Mononuclear cell (primary cell): ENCODE data around the gene RASAL1. TPM values are rescaled to one million over a fixed set of nuclear protein-coding genes. Genes with fewer than 3 reads are reported as not detected.

Experiments used
- H3K27me3 ChIP-seq: 2 replicates; pipeline ENCODE4 v1.6.0; 2011; ENCODE audit warnings: low read length, control low read depth; ENCODE audit not compliant: insufficient read depth
- H3K4me1 ChIP-seq: 2 replicates; pipeline ENCODE4 v1.5.1; 2011; ENCODE audit warnings: mild to moderate bottlenecking, low read length, control low read depth; ENCODE audit not compliant: insufficient read depth
- H3K4me3 ChIP-seq: 2 replicates; pipeline ENCODE4 v1.5.1; 2011; ENCODE audit warnings: mild to moderate bottlenecking, low read length, moderate library complexity
- H3K9me3 ChIP-seq: 2 replicates; pipeline ENCODE4 v1.5.1; 2011; ENCODE audit warnings: low read depth, mild to moderate bottlenecking, control low read depth, low read length
- total RNA-seq: library from RNA; depleted of rRNA; stranded (reverse); fragments of >200 nt; gene quantifications from one replicate; pipeline ENCODE4 v1.2.3, GENCODE V29; 2012

The RASAL1 gene
- total RNA-seq, 1 donor = 0.10 TPM

DNA sequence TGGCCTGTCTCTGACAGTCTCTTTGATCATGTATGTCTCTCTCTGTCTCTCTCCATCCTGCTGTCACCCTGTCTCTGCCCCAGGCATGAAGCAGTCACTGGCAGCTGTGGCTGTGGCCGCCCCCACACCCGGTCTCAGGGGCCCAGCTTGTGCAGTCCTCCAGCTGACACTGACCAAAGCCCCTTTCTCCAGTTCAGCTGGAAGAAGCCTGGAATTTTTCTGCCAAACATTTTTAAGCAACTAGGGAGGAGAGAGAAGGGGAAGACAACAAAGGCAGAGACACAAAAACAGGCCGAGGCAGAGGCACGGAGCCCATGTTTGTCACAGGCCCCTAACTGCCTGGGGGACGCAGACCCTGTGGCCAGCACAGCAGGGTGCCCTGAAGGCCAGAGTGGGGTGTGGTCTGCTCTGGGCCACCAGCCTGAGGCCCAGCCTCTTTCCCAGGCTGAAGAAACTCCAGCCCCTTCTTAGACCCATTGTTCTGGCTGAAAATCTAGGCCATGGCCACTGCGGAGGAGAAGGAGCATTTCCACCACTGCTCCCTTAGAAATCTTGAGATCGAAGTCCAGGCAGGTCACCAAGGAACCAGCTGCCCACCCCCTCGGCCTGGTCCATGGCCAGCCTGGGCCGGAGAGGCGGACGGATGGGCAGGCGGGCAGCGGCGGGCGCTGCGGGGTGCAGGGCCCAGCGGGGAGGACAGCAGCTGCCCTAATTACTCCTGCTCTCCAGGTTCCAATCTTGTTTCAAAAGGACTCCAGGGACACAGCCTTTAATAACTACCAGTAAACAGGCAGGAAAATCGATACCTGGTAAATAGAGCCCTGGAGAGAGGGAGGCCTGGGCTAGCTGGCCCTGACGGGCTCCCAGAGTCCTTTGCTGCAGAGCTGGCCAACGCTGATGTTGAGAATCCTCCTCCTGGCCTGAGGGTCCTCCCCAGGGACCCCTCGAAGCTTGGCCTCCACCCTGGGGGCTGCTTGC, 64.1 kb downstream of the RASAL1 start:
- no peak overlapping the region for H3K4me3 ChIP-seq
- H3K4me1 ChIP-seq = peaks cover 44% of the 10 kb centered on the region
- H3K9me3 ChIP-seq = no peaks in the 10 kb centered on the region

DNA sequence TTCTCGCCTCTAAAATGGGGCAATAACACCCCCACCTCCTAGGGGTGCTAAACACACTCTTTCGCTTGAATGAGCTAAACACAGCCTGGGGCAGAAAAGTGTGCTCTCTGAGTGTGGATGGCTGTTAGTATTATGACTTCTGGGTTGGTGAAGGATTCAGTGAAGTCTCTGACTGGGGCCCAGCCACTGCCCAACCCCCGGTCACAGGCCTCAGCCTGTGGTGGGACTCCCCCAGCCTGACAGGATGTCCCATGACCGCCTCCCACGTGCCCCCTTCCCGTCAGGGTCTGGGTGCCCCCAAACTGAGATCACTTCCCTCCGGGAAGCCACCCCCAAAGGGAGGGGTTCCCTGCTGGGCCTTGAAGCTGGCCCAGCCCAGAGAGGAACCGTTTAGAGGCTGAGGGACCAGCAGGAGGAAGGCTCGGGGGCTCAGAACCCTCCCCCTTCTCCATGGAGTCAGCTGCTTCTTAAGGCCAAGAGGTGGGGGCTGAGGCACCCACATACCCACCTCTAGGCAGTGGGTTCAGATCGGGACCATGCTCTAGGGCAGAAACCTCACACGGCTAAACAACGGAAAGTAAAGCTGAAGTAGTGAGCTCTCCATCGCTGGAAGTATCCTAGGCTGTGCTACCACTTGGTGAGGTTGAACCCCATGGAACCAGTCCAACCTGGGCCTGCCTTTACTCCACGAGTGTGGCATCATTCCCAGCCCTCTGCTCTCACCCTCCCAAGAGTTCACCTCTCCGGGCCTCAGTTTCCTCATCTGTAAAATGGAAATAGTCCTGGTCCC, 65.2 kb downstream of the RASAL1 start:
- Histone ChIP-seq H3K4me1 (peaks cover 41% of the 10 kb centered on the region), H3K9me3 (no peaks in the 10 kb centered on the region), H3K27me3 (no peaks in the 10 kb centered on the region), H3K4me3 (no peak overlapping the region)

More for the DNA sequence above, 64.1 kb downstream of the RASAL1 start:
- no peaks in the 10 kb centered on the region for H3K27me3 ChIP-seq

DNA sequence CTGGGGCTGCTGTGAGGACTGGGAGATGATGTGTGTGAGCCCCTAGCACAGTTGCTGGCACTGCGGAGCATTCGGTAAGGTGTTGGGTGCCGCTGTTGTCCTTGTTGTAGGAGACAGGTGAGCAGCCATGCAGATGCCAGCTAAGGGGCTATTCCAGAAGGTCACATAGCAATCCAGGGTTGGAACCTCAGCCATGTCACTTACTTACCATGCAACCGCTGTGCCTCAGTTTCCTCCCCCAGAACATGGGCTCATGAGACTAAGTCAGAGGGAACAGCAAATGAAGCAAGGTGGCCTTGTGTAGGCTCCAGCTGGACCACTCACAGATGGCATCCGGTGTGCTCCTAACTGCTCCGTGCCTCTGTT, 65.8 kb downstream of the RASAL1 start:
- H3K4me3 ChIP-seq = no peak overlapping the region
- H3K4me1 ChIP-seq = peaks cover 41% of the 10 kb centered on the region
- no peaks in the 10 kb centered on the region for H3K27me3 ChIP-seq
- H3K9me3 ChIP-seq = no peaks in the 10 kb centered on the region

DNA sequence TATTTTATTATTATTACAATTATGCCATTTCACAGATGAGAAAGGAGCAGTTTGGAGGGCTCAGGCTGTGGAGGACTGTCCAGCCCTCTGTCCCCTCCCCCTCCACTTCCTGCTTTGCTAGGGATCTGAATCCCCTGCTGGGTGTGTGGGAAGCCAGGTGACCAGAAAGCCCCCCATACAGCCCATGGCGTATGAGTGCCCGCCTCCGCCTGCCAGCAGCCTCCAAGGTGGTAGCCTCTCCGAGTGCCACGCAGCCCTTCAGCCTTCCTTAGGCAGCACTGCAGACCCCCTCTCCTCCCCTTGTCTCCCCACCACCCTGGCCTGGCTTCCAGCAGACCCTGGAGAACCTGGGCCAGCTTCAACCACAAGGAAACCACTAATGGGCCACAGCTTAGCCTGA, 66.4 kb downstream of the RASAL1 start:
- peaks cover 39% of the 10 kb centered on the region for H3K4me1 ChIP-seq

DNA sequence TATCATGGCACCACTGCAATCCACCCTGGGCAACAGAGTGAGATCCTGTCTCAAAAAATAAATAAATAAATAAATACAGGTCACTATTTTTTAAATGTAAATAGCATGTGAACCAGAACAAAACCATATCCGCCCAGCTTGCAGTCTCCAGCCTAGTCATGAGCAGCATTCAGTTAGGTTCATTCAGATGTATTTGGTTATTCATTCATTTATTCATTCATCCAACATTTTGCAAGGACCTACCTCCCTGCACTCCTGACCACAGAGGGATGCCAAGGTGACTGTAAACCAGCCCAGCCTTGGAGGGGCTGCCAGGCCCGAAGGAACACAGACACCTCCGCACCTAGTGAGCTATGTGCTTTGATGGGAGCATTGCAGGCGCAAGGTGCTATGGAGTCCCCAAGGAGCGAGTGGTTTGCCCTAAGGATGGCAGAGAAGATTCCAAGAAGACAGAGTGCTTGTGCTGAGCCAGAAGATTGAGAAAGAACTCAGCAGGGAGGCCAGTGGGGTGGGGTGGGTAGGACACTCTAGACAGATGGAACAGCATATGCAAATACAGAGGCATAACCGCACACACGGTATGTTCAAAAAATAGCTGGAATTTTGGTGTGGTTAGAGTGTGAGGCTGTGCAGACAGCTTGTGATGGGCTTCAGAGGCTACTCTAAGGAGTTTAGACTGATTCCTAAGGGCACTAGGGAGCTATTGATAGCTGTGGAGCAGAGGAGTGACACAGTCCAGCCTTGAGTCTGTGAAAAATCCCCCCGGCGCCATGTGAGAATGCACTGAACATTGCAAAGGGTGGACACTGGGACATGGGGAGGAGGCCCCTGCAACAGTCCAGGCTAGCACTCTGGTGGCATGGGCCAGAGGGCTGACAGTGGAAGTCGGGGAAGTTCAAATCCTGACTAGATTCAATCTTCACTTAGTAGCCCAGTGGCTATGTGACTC, 67.3 kb downstream of the RASAL1 start:
- Histone ChIP-seq H3K27me3 (no peaks in the 10 kb centered on the region), H3K4me1 (peaks cover 43% of the 10 kb centered on the region), H3K4me3 (no peak overlapping the region), H3K9me3 (no peaks in the 10 kb centered on the region)

More for the DNA sequence above, 66.4 kb downstream of the RASAL1 start:
- no peaks in the 10 kb centered on the region for H3K27me3 ChIP-seq
- H3K4me3 ChIP-seq = no peak overlapping the region
- H3K9me3 ChIP-seq = no peaks in the 10 kb centered on the region

DNA sequence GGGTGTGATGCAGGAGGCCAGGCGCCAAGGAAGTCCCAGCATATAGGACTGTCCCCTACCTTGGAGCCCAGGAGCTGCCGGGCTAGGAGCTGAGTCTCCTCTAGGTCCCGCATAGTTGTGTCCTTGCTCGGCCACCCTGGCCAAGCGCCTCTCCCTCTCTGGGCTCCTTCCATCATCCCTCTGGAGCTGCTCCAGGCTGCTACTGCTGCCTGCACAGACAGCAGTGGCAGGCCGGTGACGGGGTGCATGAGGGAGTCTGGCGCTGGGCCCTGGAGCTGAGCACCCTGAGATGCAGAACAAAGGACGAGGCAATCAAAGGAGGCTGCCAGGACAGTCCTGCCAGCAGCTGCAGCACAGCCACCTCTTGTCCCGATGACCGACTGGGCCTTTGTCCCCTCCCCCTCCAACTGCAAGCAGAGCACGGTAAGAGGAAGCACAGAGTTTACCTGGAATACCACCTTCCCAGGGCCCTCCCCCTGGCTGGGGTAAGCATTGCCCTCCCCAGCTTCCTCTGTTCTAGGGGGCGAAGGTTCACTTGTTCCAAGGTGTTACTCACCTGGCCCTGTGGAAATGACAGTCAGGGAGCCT, 68.7 kb downstream of the RASAL1 start:
- Histone ChIP-seq H3K27me3 (no peaks in the 10 kb centered on the region), H3K9me3 (no peaks in the 10 kb centered on the region), H3K4me1 (peaks cover 49% of the 10 kb centered on the region), H3K4me3 (no peak overlapping the region)

DNA sequence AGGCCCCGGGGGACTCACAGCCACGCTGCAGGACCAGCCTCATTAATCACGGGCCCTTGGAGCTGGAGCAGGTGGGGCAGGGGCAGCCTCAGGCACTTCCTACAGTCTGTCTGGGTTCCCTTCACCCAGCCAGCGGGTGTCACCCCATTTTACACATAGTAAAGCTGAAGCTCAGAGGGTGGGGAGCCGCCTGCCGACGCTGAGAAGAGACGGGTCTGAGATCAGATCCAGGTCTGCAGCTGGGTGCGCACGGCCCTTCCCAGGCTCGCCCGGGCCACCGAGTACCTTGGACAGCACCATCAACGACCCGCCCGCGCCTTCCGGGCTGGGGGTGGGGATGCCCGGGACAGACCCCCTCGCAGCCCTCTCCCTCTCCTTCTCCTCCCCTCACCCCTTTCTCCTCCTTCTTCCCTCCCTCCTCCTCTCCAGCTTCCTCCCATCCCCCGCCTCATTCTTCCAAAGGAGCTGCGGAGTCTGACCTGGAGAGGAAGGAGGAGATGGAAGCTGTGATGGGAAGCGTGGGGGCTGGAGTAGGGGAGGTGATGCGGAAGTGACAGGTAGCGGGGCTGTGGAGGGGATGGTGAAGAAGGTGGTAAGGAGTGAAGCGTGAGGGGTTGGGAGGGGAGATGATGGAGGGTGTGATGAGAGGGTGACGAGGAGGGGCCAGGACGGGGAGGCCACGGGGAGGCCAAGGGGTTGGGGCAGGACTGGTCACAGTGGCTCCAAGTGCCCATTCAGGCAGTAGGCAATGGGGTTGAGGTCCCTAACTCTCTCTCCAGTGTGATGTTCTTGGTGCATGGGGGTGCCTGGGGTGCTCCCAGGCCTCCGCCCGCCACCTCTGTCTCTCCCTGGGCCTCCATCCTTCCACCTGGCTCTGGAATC, 70.2 kb downstream of the RASAL1 start:
- H3K4me3 ChIP-seq = no peak overlapping the region
- H3K27me3 ChIP-seq = no peaks in the 10 kb centered on the region
- no peaks in the 10 kb centered on the region for H3K9me3 ChIP-seq
- H3K4me1 ChIP-seq = peaks cover 51% of the 10 kb centered on the region

DNA sequence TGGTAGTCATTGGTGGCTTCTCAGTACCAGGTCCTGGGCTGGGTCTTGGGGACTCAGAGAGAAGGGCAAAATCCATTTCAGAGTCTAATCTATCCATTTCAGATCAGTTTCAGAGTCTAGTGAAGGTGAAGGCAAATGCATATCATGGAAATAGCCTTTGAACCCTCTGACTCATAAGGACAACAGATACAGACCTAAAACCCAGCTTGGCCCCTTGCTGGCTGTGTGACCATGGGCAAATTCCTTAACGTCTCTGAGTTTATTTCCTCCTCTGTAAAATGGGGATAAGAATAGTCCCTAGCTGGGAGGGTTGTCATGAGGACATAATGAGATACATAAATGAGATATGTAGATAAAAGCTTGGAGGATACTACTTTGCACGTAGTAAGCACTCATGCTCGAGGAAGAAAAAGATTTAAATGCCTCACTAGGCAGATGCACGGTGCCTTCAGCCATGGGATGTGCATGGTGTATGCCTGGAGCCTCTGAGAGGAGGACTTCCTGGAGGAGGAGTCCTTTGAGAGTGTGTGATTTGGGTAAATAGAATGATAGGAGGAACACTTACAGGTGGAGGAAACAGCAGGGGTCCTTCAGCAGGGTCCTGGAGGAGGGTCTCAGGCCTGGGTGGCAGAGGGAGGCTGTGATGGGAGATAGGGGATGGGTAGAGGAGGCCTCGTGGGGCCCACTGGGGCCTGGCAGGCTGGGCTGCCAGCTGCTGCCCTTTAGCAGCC, 71.0 kb downstream of the RASAL1 start:
- no peaks in the 10 kb centered on the region for H3K27me3 ChIP-seq
- peaks cover 45% of the 10 kb centered on the region for H3K4me1 ChIP-seq
- no peak overlapping the region for H3K4me3 ChIP-seq
- no peaks in the 10 kb centered on the region for H3K9me3 ChIP-seq

DNA sequence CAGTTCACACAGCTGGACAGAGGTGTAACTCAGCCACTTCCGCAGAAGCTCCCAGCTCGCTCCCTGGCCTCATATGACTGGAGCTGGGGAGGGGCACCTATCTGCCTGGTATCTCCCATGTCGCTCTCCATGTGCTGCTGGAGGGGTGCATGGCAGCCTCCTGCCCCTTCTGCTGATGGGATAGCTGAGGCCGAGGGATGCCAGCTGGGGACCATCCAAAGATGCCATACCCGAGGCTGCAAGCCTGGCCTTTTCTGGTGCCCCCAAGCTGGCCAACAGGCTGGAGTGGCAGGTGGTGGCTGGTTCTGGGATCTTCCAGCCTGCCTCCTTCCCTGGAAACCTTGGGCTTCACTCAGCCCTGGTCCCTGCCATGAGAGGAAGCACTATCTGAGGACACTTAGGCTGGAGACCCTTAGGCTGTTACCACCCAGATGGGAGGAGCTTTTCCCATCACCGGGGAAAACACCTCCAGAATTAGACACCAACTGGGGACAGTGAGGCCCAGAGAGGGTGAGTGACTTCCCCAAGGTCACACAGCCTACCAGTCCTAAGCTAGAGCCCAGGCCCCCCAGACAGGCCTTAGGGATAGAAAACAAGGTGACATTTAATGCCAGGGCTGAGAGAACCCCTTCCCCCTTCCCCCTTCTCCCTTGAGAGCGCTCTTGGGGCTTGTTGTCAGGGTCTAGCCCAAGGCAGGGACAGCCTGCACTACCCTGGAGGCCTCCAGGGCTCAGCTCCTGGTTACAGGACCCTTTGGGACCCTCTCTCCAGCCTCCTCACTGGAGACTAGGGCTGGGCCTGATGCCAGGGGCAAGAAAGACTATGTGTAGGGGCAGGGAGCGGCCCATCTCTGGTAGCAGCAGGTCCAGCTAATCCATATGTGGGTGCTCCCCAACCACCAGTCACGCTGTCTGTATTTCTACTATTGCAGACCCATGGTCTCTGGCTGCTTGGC, 71.9 kb downstream of the RASAL1 start:
- Histone ChIP-seq H3K9me3 (no peaks in the 10 kb centered on the region), H3K4me1 (peaks cover 47% of the 10 kb centered on the region), H3K4me3 (no peak overlapping the region), H3K27me3 (no peaks in the 10 kb centered on the region)

DNA sequence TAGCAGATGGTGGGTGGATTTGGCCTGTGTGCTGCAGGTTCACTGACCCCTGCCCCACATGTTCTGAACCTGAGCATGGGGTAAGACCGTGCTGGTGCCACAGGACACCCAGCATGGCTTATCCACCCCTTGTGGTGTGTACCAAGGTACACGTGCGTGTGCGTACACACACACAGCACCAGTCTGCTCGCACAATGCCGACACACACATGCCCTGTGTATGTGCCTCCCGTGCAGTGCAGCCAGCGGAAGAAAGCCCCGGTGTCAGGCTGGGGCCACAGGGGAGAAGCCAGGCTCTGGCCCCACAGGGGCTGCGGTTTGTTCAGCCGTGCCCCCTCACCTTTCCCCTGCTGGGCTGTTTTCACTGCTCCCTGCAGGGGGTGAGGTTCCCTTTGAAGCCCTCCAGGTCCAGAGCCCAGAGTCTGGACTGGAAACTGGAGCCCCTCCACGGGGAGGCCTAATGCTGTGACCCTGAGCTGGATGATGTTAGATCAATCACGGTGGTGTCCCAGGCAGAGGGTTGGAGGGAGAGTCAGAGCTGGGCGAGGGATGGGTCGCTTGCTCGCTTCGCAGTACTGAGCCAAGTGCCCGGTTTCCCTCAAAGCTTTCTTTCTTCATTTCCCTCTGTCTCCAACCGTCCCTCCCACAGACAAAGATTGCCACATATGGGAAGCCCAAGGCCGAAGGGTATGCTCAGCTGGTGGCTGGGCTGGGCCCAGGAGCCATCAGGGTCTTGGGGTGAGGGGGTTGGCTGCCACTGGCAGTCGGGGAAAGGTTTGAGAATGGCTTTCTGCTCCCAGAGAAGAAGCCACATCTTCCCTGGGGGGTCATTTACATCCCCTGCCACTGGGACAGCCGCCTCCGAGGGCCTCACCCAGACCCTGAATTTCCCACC, 72.8 kb downstream of the RASAL1 start:
- Histone ChIP-seq H3K4me1 (peaks cover 53% of the 10 kb centered on the region), H3K27me3 (no peaks in the 10 kb centered on the region), H3K4me3 (no peak overlapping the region), H3K9me3 (no peaks in the 10 kb centered on the region)

DNA sequence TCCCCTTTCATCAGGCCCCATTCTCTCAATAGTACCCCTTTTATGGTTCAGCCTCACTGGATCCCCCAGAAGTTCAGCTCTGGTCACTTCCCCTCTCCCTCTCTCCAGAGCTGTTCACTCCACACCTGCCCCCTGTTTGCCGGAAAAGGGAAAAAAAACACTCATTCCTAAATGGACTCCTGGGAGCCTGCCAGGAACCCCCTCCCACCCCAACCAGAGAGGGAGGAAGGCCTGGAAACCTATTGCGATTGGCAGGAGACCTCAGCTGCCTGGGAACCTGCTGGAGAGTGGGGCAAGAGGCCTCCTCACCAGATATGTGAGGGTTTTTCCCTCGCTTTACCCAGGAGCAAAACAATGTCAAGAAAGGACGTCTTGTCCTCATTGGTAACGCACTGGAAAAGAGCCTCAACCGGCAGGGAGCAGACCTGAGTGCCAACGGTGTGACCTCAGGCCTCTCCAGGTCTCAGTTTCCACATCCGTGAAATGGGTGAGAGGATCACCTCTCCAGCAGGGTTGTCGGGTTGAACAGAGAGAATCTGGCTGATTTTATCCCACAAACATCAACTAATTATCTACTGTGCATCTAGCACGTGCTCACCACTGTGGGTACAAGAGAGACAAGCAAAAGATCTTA, 74.4 kb downstream of the RASAL1 start:
- peaks cover 50% of the 10 kb centered on the region for H3K4me1 ChIP-seq
- no peak overlapping the region for H3K4me3 ChIP-seq
- peaks cover 2% of the 10 kb centered on the region for H3K27me3 ChIP-seq
- H3K9me3 ChIP-seq = no peaks in the 10 kb centered on the region
